RWPE2 (cell line): ENCODE data around the gene ACCS.

ENCODE experiments used
- ATAC-seq: fragments of 200-7000 bp; cut with Tn5 transposase; 3 replicates; pipeline ENCODE4 v1.9.1; 2021; ENCODE audit warnings: low read depth
- DNase-seq: peaks from one replicate; pipeline ENCODE4 v3.0.0-alpha.2; 2020; ENCODE audit warnings: low spot score
- H3K27ac ChIP-seq: fragments of 450-650 bp; 2 replicates; pipeline ENCODE4 v1.5.1; 2017; ENCODE audit warnings: mild to moderate bottlenecking; ENCODE audit not compliant: poor library complexity, severe bottlenecking
- H3K27me3 ChIP-seq: fragments of 250-450 bp; sonication (Bioruptor Pico); 2 replicates; pipeline ENCODE4 v1.5.1; 2021; ENCODE audit warnings: mild to moderate bottlenecking, moderate library complexity; ENCODE audit not compliant: insufficient read depth, poor library complexity, severe bottlenecking
- H3K36me3 ChIP-seq: fragments of 250-450 bp; sonication (Bioruptor Pico); 2 replicates; pipeline ENCODE4 v1.5.1; 2020; ENCODE audit warnings: low read depth, mild to moderate bottlenecking, moderate library complexity
- H3K4me1 ChIP-seq: fragments of 250-450 bp; sonication (Bioruptor Pico); 2 replicates; pipeline ENCODE4 v1.5.1; 2021; ENCODE audit warnings: mild to moderate bottlenecking, moderate library complexity; ENCODE audit not compliant: insufficient read depth, poor library complexity, severe bottlenecking
- H3K4me3 ChIP-seq: fragments of 250-450 bp; sonication (Bioruptor Pico); 2 replicates; pipeline ENCODE4 v1.5.1; 2021; ENCODE audit warnings: mild to moderate bottlenecking, moderate library complexity; ENCODE audit not compliant: severe bottlenecking
- H3K9me3 ChIP-seq: fragments of 250-450 bp; sonication (Bioruptor Pico); 2 replicates; pipeline ENCODE4 v1.5.1; 2021; ENCODE audit warnings: mild to moderate bottlenecking, moderate library complexity; ENCODE audit not compliant: severe bottlenecking
- TF ChIP-seq, protein P1 (sequence below): fragments of 450-650 bp; IDR thresholded peaks from one replicate; pipeline ENCODE4 v1.5.1; 2017; ENCODE audit warnings: mild to moderate bottlenecking, moderate library complexity; ENCODE audit not compliant: poor library complexity, severe bottlenecking

Gene ACCS

DNA sequence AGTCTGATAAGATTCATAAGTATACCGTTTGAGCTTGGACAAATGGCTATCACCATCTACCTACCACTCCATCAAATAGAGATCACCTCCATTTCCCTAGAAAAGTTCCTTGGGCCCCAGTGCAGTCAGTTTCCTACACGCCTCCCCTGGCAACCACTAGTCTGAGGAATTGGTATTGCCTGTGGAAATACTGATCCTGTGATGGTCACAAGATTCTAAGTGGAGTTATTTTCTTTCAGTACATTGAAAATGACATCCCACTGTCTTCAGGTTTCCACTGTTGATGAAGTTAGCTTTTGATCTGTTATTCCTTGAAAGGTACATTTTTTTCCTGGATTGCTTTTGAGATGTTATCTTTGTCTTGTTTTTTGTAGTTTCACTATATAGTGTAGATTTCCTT is 22.9 kb upstream of the ACCS start:
- no peaks in the 10 kb centered on the region for H3K4me1 ChIP-seq
- DNase-seq (no peak), ATAC-seq (no peak)
- no peaks in the 10 kb centered on the region for H3K36me3 ChIP-seq
- TF ChIP-seq, protein P1, sequence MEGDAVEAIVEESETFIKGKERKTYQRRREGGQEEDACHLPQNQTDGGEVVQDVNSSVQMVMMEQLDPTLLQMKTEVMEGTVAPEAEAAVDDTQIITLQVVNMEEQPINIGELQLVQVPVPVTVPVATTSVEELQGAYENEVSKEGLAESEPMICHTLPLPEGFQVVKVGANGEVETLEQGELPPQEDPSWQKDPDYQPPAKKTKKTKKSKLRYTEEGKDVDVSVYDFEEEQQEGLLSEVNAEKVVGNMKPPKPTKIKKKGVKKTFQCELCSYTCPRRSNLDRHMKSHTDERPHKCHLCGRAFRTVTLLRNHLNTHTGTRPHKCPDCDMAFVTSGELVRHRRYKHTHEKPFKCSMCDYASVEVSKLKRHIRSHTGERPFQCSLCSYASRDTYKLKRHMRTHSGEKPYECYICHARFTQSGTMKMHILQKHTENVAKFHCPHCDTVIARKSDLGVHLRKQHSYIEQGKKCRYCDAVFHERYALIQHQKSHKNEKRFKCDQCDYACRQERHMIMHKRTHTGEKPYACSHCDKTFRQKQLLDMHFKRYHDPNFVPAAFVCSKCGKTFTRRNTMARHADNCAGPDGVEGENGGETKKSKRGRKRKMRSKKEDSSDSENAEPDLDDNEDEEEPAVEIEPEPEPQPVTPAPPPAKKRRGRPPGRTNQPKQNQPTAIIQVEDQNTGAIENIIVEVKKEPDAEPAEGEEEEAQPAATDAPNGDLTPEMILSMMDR: no peak
- no peak overlapping the region for H3K4me3 ChIP-seq
- H3K9me3 ChIP-seq: no peaks in the 10 kb centered on the region
- no peak overlapping the region for H3K27ac ChIP-seq
- H3K27me3 ChIP-seq: no peaks in the 10 kb centered on the region

GRCh38 chr11:44046182-44046581 is 19.9 kb upstream of the ACCS start:
- H3K27ac ChIP-seq: no peak overlapping the region
- H3K27me3 ChIP-seq: no peaks in the 10 kb centered on the region
- H3K4me3 ChIP-seq: no peak overlapping the region
- H3K9me3 ChIP-seq: no peaks in the 10 kb centered on the region
- no peaks in the 10 kb centered on the region for H3K4me1 ChIP-seq
- ATAC-seq: no peak
- H3K36me3 ChIP-seq: no peaks in the 10 kb centered on the region
- DNase-seq: no peak
- TF ChIP-seq, protein P1: no peak

DNA sequence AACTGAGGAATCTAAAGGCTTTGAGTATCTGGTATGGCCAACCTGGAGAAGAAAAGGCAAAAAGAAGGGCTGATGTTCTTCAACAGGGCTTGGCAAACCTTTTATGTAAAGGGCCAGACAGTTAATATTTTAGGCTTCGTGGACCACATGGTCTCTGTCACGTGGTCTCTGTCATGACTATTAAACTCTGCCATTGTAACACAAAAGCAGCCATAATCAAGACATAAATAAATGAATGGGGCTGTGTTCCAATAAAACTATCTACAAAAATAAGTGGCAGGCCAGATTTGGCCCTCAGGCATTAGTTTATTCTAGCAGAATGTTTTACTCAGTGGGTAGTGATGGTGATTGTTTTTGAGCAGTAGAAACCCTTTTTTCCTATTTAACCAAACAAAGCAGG is 18.8 kb upstream of the ACCS start:
- H3K4me3 ChIP-seq: no peak overlapping the region
- DNase-seq (no peak), ATAC-seq (no peak)
- no peaks in the 10 kb centered on the region for H3K36me3 ChIP-seq
- H3K27me3 ChIP-seq: no peaks in the 10 kb centered on the region
- H3K4me1 ChIP-seq: no peaks in the 10 kb centered on the region
- H3K9me3 ChIP-seq: no peaks in the 10 kb centered on the region
- TF ChIP-seq, protein P1: no peak
- H3K27ac ChIP-seq: no peak overlapping the region

DNA sequence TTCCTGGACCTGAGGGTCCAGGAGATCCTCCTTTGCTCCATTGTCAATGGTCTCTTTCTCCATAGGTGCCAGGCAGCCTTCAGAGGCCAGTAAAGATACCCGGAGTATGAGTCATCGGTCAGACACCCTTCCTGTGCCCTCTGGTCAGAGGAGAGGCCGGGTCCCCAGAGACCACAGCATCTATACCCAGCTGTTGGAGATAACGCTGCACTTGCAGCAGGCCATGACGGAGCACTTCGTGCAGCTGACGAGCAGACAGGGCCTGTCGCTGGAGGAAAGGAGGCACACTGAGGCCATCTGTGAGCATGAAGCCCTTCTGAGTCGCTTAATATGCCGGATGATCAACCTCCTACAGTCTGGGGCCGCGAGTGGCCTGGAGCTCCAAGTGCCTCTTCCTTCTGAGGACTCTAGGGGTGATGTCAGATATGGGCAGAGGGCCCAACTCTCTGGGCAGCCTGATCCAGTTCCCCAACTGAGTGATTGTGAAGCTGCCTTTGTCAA is 18.1 kb upstream of the ACCS start, which contains the start of gene ACCSL:
TSS of gene ACCSL (plus strand) at position 51 of the 501 bp plus-strand sequence. CDS start at position 107, 56 bp downstream.
- no peaks in the 10 kb centered on the region for H3K9me3 ChIP-seq
- no peaks in the 10 kb centered on the region for H3K4me1 ChIP-seq
- TF ChIP-seq, protein P1: no peak
- H3K4me3 ChIP-seq: no peak within 1 kb of the TSS
- no peaks in the 10 kb centered on the region for H3K36me3 ChIP-seq
- no peaks in the 10 kb centered on the region for H3K27me3 ChIP-seq
- no peak within 1 kb of the TSS for H3K27ac ChIP-seq
- DNase-seq (no peak), ATAC-seq (no peak)

DNA sequence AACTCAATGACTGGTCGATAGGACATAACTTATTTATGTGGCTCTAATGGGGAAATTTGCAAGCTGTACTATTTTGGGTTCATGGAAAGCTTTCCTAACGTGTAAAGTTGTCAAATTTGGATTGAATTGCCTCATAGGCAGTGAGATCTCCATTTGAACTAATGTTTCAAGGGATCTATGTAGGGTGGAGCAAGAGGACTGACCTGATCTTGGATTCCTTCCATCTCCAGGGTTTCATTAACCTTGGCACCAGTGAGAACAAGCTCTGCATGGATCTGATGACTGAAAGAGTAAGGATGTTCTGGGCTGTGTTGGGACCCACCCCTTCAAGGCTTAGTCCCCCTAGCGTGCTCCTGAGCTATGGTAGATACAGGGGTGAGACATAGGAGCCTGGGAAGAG is 16.2 kb upstream of the ACCS start:
- TF ChIP-seq, protein P1: no peak
- H3K36me3 ChIP-seq: no peaks in the 10 kb centered on the region
- DNase-seq: no peak

More for the DNA sequence above, 16.2 kb upstream of the ACCS start:
- Histone ChIP-seq H3K4me3 (no peak overlapping the region), H3K9me3 (no peaks in the 10 kb centered on the region), H3K27me3 (no peaks in the 10 kb centered on the region), H3K4me1 (no peaks in the 10 kb centered on the region), H3K27ac (no peak overlapping the region)
- no peak for ATAC-seq
